Spleen (tissue), 11 donors: ENCODE measurements around the gene PRKX. TPM values are rescaled to one million over a fixed set of nuclear protein-coding genes. Genes with fewer than 3 reads are reported as not detected.

Experiments
- DNase-seq: peaks from one replicate; pipeline ENCODE4 v3.0.0-alpha.2; 2020
- H3K27ac ChIP-seq, 8 donors: fragments of 200-600 bp; sonication (generic) in 7 of 8; 1 replicate in 4 of 8; 2 replicates in 4 of 8; pipeline versions ENCODE4 v1.5.0 to v1.8.0; 2016 to 2021; ENCODE audit warnings: inconsistent platforms in 4 of 8, mild to moderate bottlenecking in 4 of 8, moderate library complexity in 1 of 8
- H3K27me3 ChIP-seq, 7 donors: fragments of 200-600 bp; sonication (generic) in 6 of 7; replicated peaks in 1 of 7; 1 replicate in 4 of 7; 2 replicates in 3 of 7; pipeline versions ENCODE4 v1.5.0 to v1.8.0; 2016 to 2021; ENCODE audit warnings: inconsistent platforms in 3 of 7, mild to moderate bottlenecking in 1 of 7
- H3K36me3 ChIP-seq, 6 donors: fragments of 200-600 bp; sonication (generic) in 5 of 6; 1 replicate in 4 of 6; 2 replicates in 2 of 6; pipeline versions ENCODE4 v1.5.0 to v1.8.0; 2016 to 2021; ENCODE audit warnings: inconsistent platforms in 2 of 6
- H3K4me1 ChIP-seq, 6 donors: fragments of 200-600 bp; sonication (generic) in 5 of 6; 1 replicate in 3 of 6; 2 replicates in 3 of 6; pipeline versions ENCODE4 v1.5.0 to v1.8.0; 2016 to 2021; ENCODE audit warnings: inconsistent platforms in 3 of 6
- H3K4me3 ChIP-seq, 8 donors: fragments of 200-600 bp; sonication (generic) in 7 of 8; 1 replicate in 4 of 8; 2 replicates in 4 of 8; pipeline versions ENCODE4 v1.5.0 to v1.8.0; 2016 to 2021; ENCODE audit warnings: inconsistent platforms in 4 of 8, mild to moderate bottlenecking in 4 of 8, moderate library complexity in 2 of 8
- H3K9me3 ChIP-seq, 8 donors: fragments of 200-600 bp; sonication (generic) in 7 of 8; 1 replicate in 4 of 8; 2 replicates in 4 of 8; pipeline versions ENCODE4 v1.5.0 to v1.8.0; 2016 to 2021; ENCODE audit warnings: inconsistent platforms in 4 of 8
- CTCF ChIP-seq, 11 experiments: fragments of 200-600 bp in 7 of 11; fragments of 450-650 bp in 4 of 11; sonication (generic) in 4 of 11; IDR thresholded peaks in 8 of 11; conservative IDR thresholded peaks in 3 of 11; 1 replicate in 7 of 11; 2 replicates in 4 of 11; pipeline versions ENCODE4 v1.4.0 to v1.8.0; 2016 to 2021; ENCODE audit warnings: antibody characterized with exemption in 11 of 11, inconsistent platforms in 4 of 11, mild to moderate bottlenecking in 1 of 11
- POLR2A ChIP-seq, 3 donors: fragments of 450-650 bp; IDR thresholded peaks; one replicate each; pipeline ENCODE4 v1.5.1; 2017; ENCODE audit warnings: antibody characterized with exemption in 3 of 3, mild to moderate bottlenecking in 1 of 3
- POLR2AphosphoS5 ChIP-seq, 3 donors: sonication (generic); formaldehyde crosslinking; IDR thresholded peaks; one replicate each; pipeline ENCODE4 v1.5.1; 2017; ENCODE audit warnings: antibody characterized with exemption in 3 of 3
- WGBS, 5 donors: extraction: QIAGEN DNeasy Blood & Tissue Kit in 3 of 5; methylation state at CpG; one replicate each; pipeline versions ENCODE4 v1.1.5 to v1.1.7; 2013 to 2018; 5-methylcytosine and 5-hydroxymethylcytosine counted together
- intact Hi-C: fragments of 100-400 bp; cut with DNase I; formaldehyde crosslinking; loops from one replicate; pipeline ENCODE4 v1.15.0; 2023; ENCODE audit warnings: low total_unique reads
- polyA plus RNA-seq, 3 donors: library from polyadenylated mRNA; stranded (reverse); fragments of 200-250 nt; gene quantifications; one replicate each; pipeline ENCODE4 v1.2.1, GENCODE V29; 2013
- total RNA-seq, 7 donors: library from RNA; depleted of rRNA in 3 of 7; stranded (reverse); fragments of >200 nt in 3 of 7; fragmentation: NEBNext Ultra II Directional in 4 of 7; extraction: Animal tissue kit (Norgen Biotek cat#: 25700) in 4 of 7; gene quantifications; one replicate each; pipeline versions ENCODE4 v1.1.0 to v1.2.1, GENCODE V29; 2016 to 2021
- donor health status: healthy with polysubstance abuse.
- donor health status: DM: no; HTN: no; CAD: no; lungs with moderate emphysema.
- donor health status: DM: no; HTN: no; CAD: no.
- donor health status: Bipolar disorder and iron deficiency.
- donor health status: healthy.
- donor health status: DM: no; HTN: no; CAD: no.
- donor health status: DM: yes; HTN: yes; CAD: no.

The PRKX gene
- total and polyA plus RNA-seq, 10 donors, result 5.4 to 55.0 (median 35.0) TPM

GRCh38 chrX:3598046-3598605 is 115.3 kb downstream of the PRKX start:
- H3K4me3 ChIP-seq, result no peak overlapping the region
- WGBS, 5 donors, result 80 to 100% (median 92%) methylated on average over 1 to 3 of the region's 3 CpGs
- intact Hi-C loops, result no loop called here
- no peak for DNase-seq
- H3K27me3 ChIP-seq, result no peaks in the 10 kb centered on the region
- no peaks in the 10 kb centered on the region for H3K4me1 ChIP-seq
- H3K36me3 ChIP-seq, result peaks cover 0 to 8% (median 2%) of the 10 kb centered on the region in 6 donors
- TF ChIP-seq POLR2AphosphoS5 (IDR thresholded peaks at IDR 0.05), result no peak
- no peak for TF ChIP-seq POLR2A (IDR thresholded peaks at IDR 0.05)
- TF ChIP-seq CTCF (IDR thresholded peaks at IDR 0.05 in 8 of 11, conservative IDR thresholded peaks at IDR 0.05 in 3 of 11), result no peak
- H3K27ac ChIP-seq, result no peak overlapping the region
- H3K9me3 ChIP-seq, result no peaks in the 10 kb centered on the region

GRCh38 chrX:3592184-3592583 is 121.3 kb downstream of the PRKX start:
- Histone ChIP-seq H3K4me1 (no peaks in the 10 kb centered on the region), H3K9me3 (no peaks in the 10 kb centered on the region), H3K4me3 (no peak overlapping the region), H3K36me3 (no peaks in the 10 kb centered on the region), H3K27ac (no peak overlapping the region), H3K27me3 (no peaks in the 10 kb centered on the region)
- WGBS, 5 donors, result 28 to 78% (median 58%) methylated on average over 11 to 12 of the region's 12 CpGs
- intact Hi-C loops, result no loop called here
- TF ChIP-seq CTCF (IDR thresholded peaks at IDR 0.05 in 8 of 11, conservative IDR thresholded peaks at IDR 0.05 in 3 of 11), result no peak
- no peak for TF ChIP-seq POLR2AphosphoS5 (IDR thresholded peaks at IDR 0.05)
- TF ChIP-seq POLR2A (IDR thresholded peaks at IDR 0.05), result no peak
- DNase-seq, result no peak

GRCh38 chrX:3589474-3589873 is 124.0 kb downstream of the PRKX start:
- Histone ChIP-seq H3K4me3 (no peak overlapping the region), H3K4me1 (no peaks in the 10 kb centered on the region), H3K9me3 (no peaks in the 10 kb centered on the region), H3K36me3 (no peaks in the 10 kb centered on the region), H3K27ac (no peak overlapping the region), H3K27me3 (no peaks in the 10 kb centered on the region)
- intact Hi-C loops, result no loop called here
- 60 to 67% (median 64%) methylated on average over 8 of the region's 8 CpGs for WGBS, 5 donors
- TF ChIP-seq POLR2AphosphoS5 (IDR thresholded peaks at IDR 0.05), result no peak
- no peak for TF ChIP-seq CTCF (IDR thresholded peaks at IDR 0.05 in 8 of 11, conservative IDR thresholded peaks at IDR 0.05 in 3 of 11)
- no peak for TF ChIP-seq POLR2A (IDR thresholded peaks at IDR 0.05)
- no peak for DNase-seq

- no peaks in the 10 kb centered on the region for H3K9me3 ChIP-seq
- intact Hi-C loops, result no loop called here
- TF ChIP-seq POLR2A (IDR thresholded peaks at IDR 0.05), result no peak
- DNase-seq, result no peak
- H3K36me3 ChIP-seq, result no peaks in the 10 kb centered on the region
- H3K4me3 ChIP-seq, result no peak overlapping the region
- 81 to 89% (median 87%) methylated on average over 3 of the region's 3 CpGs for WGBS, 5 donors
- no peak overlapping the region for H3K27ac ChIP-seq
- H3K4me1 ChIP-seq, result no peaks in the 10 kb centered on the region
- H3K27me3 ChIP-seq, result no peaks in the 10 kb centered on the region
Measured at GRCh38 chrX:3585719-3586118, 127.7 kb downstream of the PRKX start.
